DOHH2 (cell line): Measurements from ENCODE around the gene COL23A1.

Experiments used
- H3F3A ChIP-seq: fragments of 200-600 bp; sonication (generic), shearing (Covaris generic); 2 replicates; pipeline ENCODE4 v1.6.0; 2016; ENCODE audit warnings: antibody characterized with exemption, mild to moderate bottlenecking; ENCODE audit not compliant: control insufficient read depth, insufficient read depth
- H3K27ac ChIP-seq: fragments of 200-600 bp; sonication (generic); 2 replicates; pipeline ENCODE4 v1.5.1; 2014; ENCODE audit warnings: low read depth, mild to moderate bottlenecking, low read length, moderate library complexity
- H3K27me3 ChIP-seq: fragments of 200-600 bp; sonication (generic); 2 replicates; pipeline ENCODE4 v1.6.1; 2014; ENCODE audit warnings: mild to moderate bottlenecking, low read length, mixed read lengths; ENCODE audit not compliant: control insufficient read depth
- H3K36me3 ChIP-seq: fragments of 200-600 bp; sonication (generic); 2 replicates; pipeline ENCODE4 v1.6.1; 2014; ENCODE audit warnings: mild to moderate bottlenecking, low read length, moderate library complexity, mixed read lengths; ENCODE audit not compliant: control insufficient read depth
- H3K4me1 ChIP-seq: fragments of 200-600 bp; sonication (generic); 2 replicates; pipeline ENCODE4 v1.6.1; 2014; ENCODE audit warnings: mild to moderate bottlenecking, low read length, mixed read lengths; ENCODE audit not compliant: control insufficient read depth
- H3K4me2 ChIP-seq: fragments of 200-600 bp; sonication (generic); 2 replicates; pipeline ENCODE4 v1.6.0; 2014; ENCODE audit warnings: mild to moderate bottlenecking, low read length, moderate library complexity
- H3K4me3 ChIP-seq: fragments of 200-600 bp; sonication (generic); 2 replicates; pipeline ENCODE4 v1.5.1; 2014; ENCODE audit warnings: mild to moderate bottlenecking, low read length, mixed read lengths
- H3K79me2 ChIP-seq: fragments of 200-600 bp; sonication (generic); 2 replicates; pipeline ENCODE4 v1.6.1; 2014; ENCODE audit warnings: mild to moderate bottlenecking, low read length, mixed read lengths; ENCODE audit not compliant: control insufficient read depth
- H3K9me2 ChIP-seq: fragments of 200-600 bp; sonication (generic); replicated peaks from 2 replicates; pipeline ENCODE4 v1.6.1; 2014; ENCODE audit warnings: mild to moderate bottlenecking, low read length, mixed read lengths; ENCODE audit not compliant: control insufficient read depth
- H3K9me3 ChIP-seq: fragments of 200-600 bp; sonication (generic); 2 replicates; pipeline ENCODE4 v1.6.1; 2014; ENCODE audit warnings: antibody characterized with exemption, low read length, mixed read lengths; ENCODE audit not compliant: control insufficient read depth, insufficient read depth
- H4K20me1 ChIP-seq: fragments of 200-600 bp; sonication (generic); 2 replicates; pipeline ENCODE4 v1.6.0; 2014; ENCODE audit warnings: low read depth, mild to moderate bottlenecking, antibody characterized with exemption, low read length, moderate library complexity; ENCODE audit not compliant: control insufficient read depth, insufficient read depth
- EZH2phosphoT487 ChIP-seq: fragments of 200-600 bp; sonication (generic); IDR thresholded peaks from 2 replicates; pipeline ENCODE4 v1.6.1; 2017; ENCODE audit warnings: borderline replicate concordance, mild to moderate bottlenecking, antibody characterized with exemption, low read length, moderate library complexity, mixed read lengths
- TF ChIP-seq, protein P1 (sequence below): fragments of 200-600 bp; sonication (generic); IDR thresholded peaks from one replicate; pipeline ENCODE4 v1.5.1; 2014; ENCODE audit warnings: antibody characterized with exemption, mild to moderate bottlenecking, low read depth, low read length; ENCODE audit not compliant: poor library complexity, severe bottlenecking

The COL23A1 gene

DNA sequence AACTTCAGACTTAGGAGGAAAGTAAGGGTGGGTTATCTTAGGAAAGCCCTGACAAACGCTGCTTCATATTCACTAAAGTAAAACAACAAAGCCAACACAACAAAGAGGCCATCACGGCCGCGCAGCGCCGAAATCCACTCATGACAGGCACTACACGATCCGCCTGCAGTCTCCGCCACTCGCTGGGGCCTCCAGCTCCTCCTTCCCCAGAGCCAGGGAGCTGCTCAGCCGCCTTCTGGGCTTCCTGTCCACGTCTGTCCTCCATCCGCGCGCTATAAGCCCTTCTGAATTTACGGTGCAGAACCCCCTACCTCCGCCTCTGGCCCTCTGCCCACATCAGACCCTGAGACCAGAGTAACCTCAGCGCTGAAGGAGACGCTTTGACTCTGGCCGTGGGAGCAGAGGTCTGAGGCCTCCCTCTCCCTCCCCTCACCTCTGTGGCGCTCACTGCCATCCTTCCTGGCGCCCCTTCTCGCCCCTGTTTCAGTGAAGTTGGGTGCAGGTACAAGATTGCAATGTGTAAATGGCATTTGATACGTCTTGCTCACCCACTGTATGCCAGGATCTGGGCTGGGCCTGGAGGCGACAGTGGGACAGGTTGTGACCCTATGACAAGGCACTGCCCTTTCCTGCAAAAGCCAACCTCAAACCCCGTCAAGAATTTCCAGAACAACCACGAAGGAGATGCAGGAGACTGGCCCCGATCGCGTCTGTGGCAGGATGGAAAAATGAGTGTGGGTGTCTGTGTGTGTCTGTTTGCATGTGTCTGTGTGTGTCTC lies 282.7 kb downstream of the COL23A1 start:
- H3K9me2 ChIP-seq: no peaks in the 10 kb centered on the region

DNA sequence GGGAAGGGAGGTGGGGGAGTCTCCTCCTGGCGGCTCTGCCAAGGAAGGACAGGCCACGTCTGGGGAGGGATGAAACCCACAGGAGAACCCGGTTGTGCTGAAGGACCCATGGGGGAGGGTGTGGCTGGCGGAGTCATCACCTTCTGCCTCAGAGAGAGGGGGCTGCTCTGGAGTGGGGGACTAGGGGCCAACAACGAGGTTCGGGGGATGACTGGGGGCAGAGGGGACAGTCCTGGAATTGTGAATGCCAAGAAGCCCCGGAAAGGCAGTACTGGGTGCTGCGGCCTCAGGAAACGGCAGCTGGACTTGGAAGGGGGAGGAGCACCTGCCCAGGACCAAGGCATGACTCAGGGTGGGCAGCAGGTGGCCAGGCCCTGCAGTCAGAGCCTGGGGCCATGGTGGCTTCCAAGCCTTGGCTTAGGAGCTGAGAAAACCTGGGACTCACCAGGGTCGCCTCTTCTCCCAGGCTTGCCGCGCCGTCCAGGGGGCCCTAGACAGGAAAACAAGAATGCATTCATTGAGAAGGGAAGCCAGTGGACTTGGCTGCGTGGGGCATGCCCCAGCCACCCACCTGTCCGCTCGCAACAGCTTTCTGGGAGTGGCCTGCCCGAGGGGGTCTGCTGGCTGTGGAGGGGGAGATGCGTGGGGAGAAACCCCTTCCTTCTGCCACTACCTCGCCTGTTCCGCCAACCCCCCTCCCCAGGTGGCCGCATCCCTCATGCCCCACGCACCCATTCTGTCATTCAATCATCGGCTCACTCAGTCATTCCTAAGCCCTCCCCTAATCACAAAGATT lies 283.6 kb downstream of the COL23A1 start:
- Histone ChIP-seq H3K4me2 (no peak overlapping the region), H3K9me2 (no peaks in the 10 kb centered on the region), H3K9me3 (peaks cover 1% of the 10 kb centered on the region; the same call in 1 of the 2 replicates), H3K27me3 (no peaks in the 10 kb centered on the region), H3K79me2 (no peaks in the 10 kb centered on the region), H3F3A (peaks cover 7% of the 10 kb centered on the region), H3K36me3 (no peaks in the 10 kb centered on the region), H3K4me1 (peaks cover 25% of the 10 kb centered on the region), H4K20me1 (no peaks in the 10 kb centered on the region), H3K27ac (no peak overlapping the region), H3K4me3 (no peak overlapping the region)
- TF ChIP-seq, protein P1, sequence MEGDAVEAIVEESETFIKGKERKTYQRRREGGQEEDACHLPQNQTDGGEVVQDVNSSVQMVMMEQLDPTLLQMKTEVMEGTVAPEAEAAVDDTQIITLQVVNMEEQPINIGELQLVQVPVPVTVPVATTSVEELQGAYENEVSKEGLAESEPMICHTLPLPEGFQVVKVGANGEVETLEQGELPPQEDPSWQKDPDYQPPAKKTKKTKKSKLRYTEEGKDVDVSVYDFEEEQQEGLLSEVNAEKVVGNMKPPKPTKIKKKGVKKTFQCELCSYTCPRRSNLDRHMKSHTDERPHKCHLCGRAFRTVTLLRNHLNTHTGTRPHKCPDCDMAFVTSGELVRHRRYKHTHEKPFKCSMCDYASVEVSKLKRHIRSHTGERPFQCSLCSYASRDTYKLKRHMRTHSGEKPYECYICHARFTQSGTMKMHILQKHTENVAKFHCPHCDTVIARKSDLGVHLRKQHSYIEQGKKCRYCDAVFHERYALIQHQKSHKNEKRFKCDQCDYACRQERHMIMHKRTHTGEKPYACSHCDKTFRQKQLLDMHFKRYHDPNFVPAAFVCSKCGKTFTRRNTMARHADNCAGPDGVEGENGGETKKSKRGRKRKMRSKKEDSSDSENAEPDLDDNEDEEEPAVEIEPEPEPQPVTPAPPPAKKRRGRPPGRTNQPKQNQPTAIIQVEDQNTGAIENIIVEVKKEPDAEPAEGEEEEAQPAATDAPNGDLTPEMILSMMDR: no peak
- TF ChIP-seq EZH2phosphoT487: no peak

More for the DNA sequence above, 282.7 kb downstream of the COL23A1 start:
- no peaks in the 10 kb centered on the region for H3K27me3 ChIP-seq
- H3K9me3 ChIP-seq: no peaks in the 10 kb centered on the region
- no peak overlapping the region for H3K27ac ChIP-seq
- H3F3A ChIP-seq: peaks cover 3% of the 10 kb centered on the region
- H3K79me2 ChIP-seq: no peaks in the 10 kb centered on the region
- H3K4me2 ChIP-seq: no peak overlapping the region
- H3K4me3 ChIP-seq: no peak overlapping the region
- no peaks in the 10 kb centered on the region for H3K36me3 ChIP-seq
- H3K4me1 ChIP-seq: peaks cover 17% of the 10 kb centered on the region
- no peaks in the 10 kb centered on the region for H4K20me1 ChIP-seq
- TF ChIP-seq, protein P1: no peak
- no peak for TF ChIP-seq EZH2phosphoT487

DNA sequence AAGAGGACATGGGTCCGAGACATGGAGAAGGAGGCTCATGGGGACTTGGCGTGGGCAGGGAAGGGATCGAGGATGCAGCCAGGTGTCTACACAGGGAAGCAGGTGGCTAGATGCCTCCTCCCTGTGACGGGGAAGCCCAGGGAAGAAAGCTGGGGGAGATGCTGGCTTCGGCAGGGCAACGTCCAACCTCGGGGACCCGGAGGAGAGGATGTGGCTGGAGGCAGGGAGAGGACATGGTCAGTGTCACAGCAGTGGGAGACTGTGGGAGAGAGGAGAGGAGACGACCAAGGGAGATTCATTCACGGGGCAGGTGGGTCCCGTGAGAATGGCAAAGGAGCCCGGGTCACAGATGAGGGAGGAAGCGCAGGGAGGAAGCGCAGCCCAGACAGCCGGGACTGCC lies 284.4 kb downstream of the COL23A1 start:
- Histone ChIP-seq H3K4me3 (no peak overlapping the region), H3K27me3 (no peaks in the 10 kb centered on the region), H3K36me3 (no peaks in the 10 kb centered on the region), H4K20me1 (no peaks in the 10 kb centered on the region), H3K9me3 (peaks cover 3% of the 10 kb centered on the region; the same call in 1 of the 2 replicates), H3F3A (peaks cover 15% of the 10 kb centered on the region), H3K9me2 (no peaks in the 10 kb centered on the region), H3K4me1 (peaks cover 33% of the 10 kb centered on the region), H3K27ac (no peak overlapping the region), H3K79me2 (no peaks in the 10 kb centered on the region), H3K4me2 (no peak overlapping the region)
- no peak for TF ChIP-seq EZH2phosphoT487
- TF ChIP-seq, protein P1: no peak
